Gastrocnemius medialis (tissue), 4 donors: ENCODE measurements around the gene METTL8.

ENCODE experiments used
- CTCF ChIP-seq, 5 experiments: fragments of 450-650 bp in 3 of 5; fragments of 200-600 bp in 2 of 5; sonication (generic) in 2 of 5; IDR thresholded peaks in 4 of 5; conservative IDR thresholded peaks in 1 of 5; 1 replicate in 4 of 5; 2 replicates in 1 of 5; pipeline ENCODE4 v1.5.1; 2016 to 2019; ENCODE audit warnings: antibody characterized with exemption in 5 of 5, mild to moderate bottlenecking in 3 of 5, moderate library complexity in 3 of 5
- POLR2A ChIP-seq, 2 donors: fragments of 450-650 bp; IDR thresholded peaks; one replicate each; pipeline ENCODE4 v1.6.1; 2017; ENCODE audit warnings: antibody characterized with exemption in 2 of 2, mild to moderate bottlenecking in 2 of 2, moderate library complexity in 2 of 2

GRCh38 chr2:171482308-171482707 is 48.5 kb upstream of the METTL8 start:
- no peak for TF ChIP-seq CTCF (IDR thresholded peaks at IDR 0.05 in 4 of 5, conservative IDR thresholded peaks at IDR 0.05 in 1 of 5)
- no peak for TF ChIP-seq POLR2A (IDR thresholded peaks at IDR 0.05)
